HL-60 (cell line): ENCODE measurements around the gene ADCY5.

Experiments used
- CTCF ChIP-seq: IDR thresholded peaks from one replicate; pipeline ENCODE4 v1.5.1; 2011; ENCODE audit warnings: low read length, control low read depth, inconsistent platforms; ENCODE audit not compliant: insufficient read depth
- GABPA ChIP-seq: IDR thresholded peaks from 2 replicates; pipeline ENCODE4 v1.6.1; 2012; ENCODE audit warnings: low read depth
- POLR2AphosphoS5 ChIP-seq: IDR thresholded peaks from 2 replicates; pipeline ENCODE4 v1.6.1; 2012; ENCODE audit warnings: low read depth
- TF ChIP-seq, protein P1 (sequence below): IDR thresholded peaks from 2 replicates; pipeline ENCODE4 v1.6.1; 2012; ENCODE audit warnings: low read depth; ENCODE audit not compliant: insufficient replicate concordance

DNA sequence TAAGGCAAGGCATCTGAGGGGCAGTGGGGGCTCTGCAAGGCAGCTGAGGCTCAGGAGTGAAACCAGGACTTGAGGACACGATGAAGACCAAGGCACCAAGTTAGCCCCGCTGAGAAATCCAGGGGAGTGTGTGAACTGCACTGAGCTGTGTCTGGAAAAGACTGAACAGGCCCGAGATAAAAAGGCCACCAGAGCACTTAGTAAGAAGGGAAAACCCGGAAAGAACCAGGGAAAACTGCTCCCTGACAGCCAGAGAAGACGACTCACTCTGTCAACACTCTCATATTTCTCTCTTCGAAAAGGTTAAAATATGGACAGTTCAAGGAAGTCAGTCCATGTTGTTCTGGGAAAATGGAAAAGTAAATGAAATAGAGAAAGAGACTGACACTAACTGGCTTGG, 138.1 kb downstream of the ADCY5 start:
- TF ChIP-seq POLR2AphosphoS5 (no peak), CTCF (no peak), GABPA (no peak)
- TF ChIP-seq, protein P1, sequence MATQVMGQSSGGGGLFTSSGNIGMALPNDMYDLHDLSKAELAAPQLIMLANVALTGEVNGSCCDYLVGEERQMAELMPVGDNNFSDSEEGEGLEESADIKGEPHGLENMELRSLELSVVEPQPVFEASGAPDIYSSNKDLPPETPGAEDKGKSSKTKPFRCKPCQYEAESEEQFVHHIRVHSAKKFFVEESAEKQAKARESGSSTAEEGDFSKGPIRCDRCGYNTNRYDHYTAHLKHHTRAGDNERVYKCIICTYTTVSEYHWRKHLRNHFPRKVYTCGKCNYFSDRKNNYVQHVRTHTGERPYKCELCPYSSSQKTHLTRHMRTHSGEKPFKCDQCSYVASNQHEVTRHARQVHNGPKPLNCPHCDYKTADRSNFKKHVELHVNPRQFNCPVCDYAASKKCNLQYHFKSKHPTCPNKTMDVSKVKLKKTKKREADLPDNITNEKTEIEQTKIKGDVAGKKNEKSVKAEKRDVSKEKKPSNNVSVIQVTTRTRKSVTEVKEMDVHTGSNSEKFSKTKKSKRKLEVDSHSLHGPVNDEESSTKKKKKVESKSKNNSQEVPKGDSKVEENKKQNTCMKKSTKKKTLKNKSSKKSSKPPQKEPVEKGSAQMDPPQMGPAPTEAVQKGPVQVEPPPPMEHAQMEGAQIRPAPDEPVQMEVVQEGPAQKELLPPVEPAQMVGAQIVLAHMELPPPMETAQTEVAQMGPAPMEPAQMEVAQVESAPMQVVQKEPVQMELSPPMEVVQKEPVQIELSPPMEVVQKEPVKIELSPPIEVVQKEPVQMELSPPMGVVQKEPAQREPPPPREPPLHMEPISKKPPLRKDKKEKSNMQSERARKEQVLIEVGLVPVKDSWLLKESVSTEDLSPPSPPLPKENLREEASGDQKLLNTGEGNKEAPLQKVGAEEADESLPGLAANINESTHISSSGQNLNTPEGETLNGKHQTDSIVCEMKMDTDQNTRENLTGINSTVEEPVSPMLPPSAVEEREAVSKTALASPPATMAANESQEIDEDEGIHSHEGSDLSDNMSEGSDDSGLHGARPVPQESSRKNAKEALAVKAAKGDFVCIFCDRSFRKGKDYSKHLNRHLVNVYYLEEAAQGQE = no peak
